ENCODE results near the gene KCTD21. TPM values are rescaled to one million over a fixed set of nuclear protein-coding genes. Genes with fewer than 3 reads are reported as not detected.

The KCTD21 gene
- total RNA-seq, 1 experiment from 2014 or later: 9.7 TPM

- BruUV-seq (replicated peaks): no TSS peak
- POLR2A ChIA-PET: interaction anchor here (0.6 kb wide), 1 partner anchor 43 kb away, joined by 3 read pairs; no protein-coding TSS in a partner anchor
- CTCF ChIA-PET: no interaction called here
- DNase-seq (ENCODE audit: low read depth, low spot score) (no peak), ATAC-seq (no peak)
- Histone ChIP-seq H3K9me3 (ENCODE audit: control insufficient read depth, insufficient read depth, low read depth, low read length) (no peaks in the 10 kb centered on the region), H3K4me1 (ENCODE audit: control insufficient read depth, insufficient read depth, low read length) (peaks cover 16% of the 10 kb centered on the region), H3K27me3 (ENCODE audit: control insufficient read depth, insufficient read depth, low read length) (no peaks in the 10 kb centered on the region), H3K4me3 (ENCODE audit: low read depth in 2 of 2, low read length in 2 of 2) (no peak overlapping the region), H3K27ac (ENCODE audit: low read length) (no peak overlapping the region), H3K36me3 (ENCODE audit: control insufficient read depth, insufficient read depth, low read length) (no peaks in the 10 kb centered on the region)
- intact Hi-C loops (cut with micrococcal nuclease; ENCODE audit: unreplicated experiment) (no loop called here), in situ Hi-C loops (cut with HindIII; ENCODE audit: low pct_unique_long_range_greater_than_20kb, low sequenced_read_pairs) (no loop called here)
- TF ChIP-seq TCF7L2 (IDR thresholded peaks at IDR 0.05; ENCODE audit: low read depth, low read length): no peak
- TF ChIP-seq REST (IDR thresholded peaks at IDR 0.05; ENCODE audit: insufficient read depth in 1 of 2, low read depth in 2 of 2, low read length in 1 of 2): no peak
These were observed 36.6 kb downstream of the KCTD21 start for GRCh38 chr11:78151804-78152203.

- POLR2A ChIA-PET: no interaction called here
- CTCF ChIA-PET: no interaction called here
- BruUV-seq (replicated peaks): no TSS peak
- no peak overlapping the region for H3K4me3 ChIP-seq (ENCODE audit: low read depth in 2 of 2, low read length in 2 of 2)
- H3K36me3 ChIP-seq (ENCODE audit: control insufficient read depth, insufficient read depth, low read length): no peaks in the 10 kb centered on the region
- DNase-seq (ENCODE audit: low read depth, low spot score) (no peak), ATAC-seq (no peak)
- H3K9me3 ChIP-seq (ENCODE audit: control insufficient read depth, insufficient read depth, low read depth, low read length): no peaks in the 10 kb centered on the region
- no peaks in the 10 kb centered on the region for H3K27me3 ChIP-seq (ENCODE audit: control insufficient read depth, insufficient read depth, low read length)
- intact Hi-C loops (cut with micrococcal nuclease; ENCODE audit: unreplicated experiment): no loop called here
- TF ChIP-seq POLR2AphosphoS5 (IDR thresholded peaks at IDR 0.05; ENCODE audit: low read depth, low read length): no peak
- no peak for TF ChIP-seq CTCF (IDR thresholded peaks at IDR 0.05)
- TF ChIP-seq SIN3A (IDR thresholded peaks at IDR 0.05; ENCODE audit: borderline replicate concordance, insufficient read depth, low read depth, low read length): no peak
- no peak for TF ChIP-seq REST (IDR thresholded peaks at IDR 0.05; ENCODE audit: insufficient read depth in 1 of 2, low read depth in 2 of 2, low read length in 1 of 2)
- TF ChIP-seq TCF7L2 (IDR thresholded peaks at IDR 0.05; ENCODE audit: low read depth, low read length): no peak
- in situ Hi-C loops (cut with HindIII; ENCODE audit: low pct_unique_long_range_greater_than_20kb, low sequenced_read_pairs): no loop called here
- H3K27ac ChIP-seq (ENCODE audit: low read length): no peak overlapping the region
- H3K4me1 ChIP-seq (ENCODE audit: control insufficient read depth, insufficient read depth, low read length): peaks cover 5% of the 10 kb centered on the region; the same call in 1 of the 2 replicates
These were observed 37.7 kb downstream of the KCTD21 start for GRCh38 chr11:78150754-78151153.

Measured in Panc1 (cell line).